ENCODE measurements around the gene TRPV4.

The TRPV4 gene

DNA sequence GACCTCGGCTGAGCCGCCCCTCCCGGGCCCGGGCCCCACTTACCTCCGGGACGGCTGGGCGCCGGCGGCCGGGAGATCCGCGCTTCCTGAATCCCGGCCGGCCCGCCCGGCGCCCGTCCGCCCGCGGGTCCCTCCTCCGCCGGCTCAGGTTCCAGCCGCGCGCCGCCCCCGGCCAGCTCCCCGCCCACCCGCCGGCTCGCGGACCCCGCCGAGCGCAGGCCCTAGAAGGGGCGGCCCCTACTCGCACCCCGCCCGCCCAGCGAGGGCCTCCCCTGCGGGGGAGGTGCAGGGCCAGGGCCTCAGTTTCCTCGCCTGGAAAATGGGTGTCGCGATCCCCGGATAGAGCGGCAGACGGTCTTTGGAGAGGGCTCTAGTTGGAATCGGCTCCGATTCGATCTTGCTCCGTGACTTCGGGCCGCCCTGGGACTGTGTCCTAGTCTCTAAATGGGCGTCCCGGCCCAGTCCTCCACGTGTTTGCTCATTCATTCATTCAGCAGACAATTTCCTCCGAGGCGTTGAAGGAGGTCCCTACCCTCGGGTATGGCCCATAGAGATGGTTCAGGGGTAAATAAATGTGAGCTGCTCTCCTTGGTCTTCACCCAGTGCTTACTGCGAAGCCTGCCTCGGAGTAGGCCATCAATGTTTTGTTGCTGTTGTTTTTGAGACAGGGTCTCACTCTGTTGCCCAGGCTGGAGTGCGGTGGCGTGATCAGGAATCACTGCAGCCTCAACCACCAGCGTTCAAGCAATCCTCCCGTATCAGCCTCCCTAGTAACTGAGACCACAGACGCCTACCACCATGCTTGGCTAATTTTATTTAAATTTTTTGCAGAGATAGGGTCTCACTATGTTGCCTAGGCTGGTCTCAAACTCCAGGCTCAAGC lies at the start of gene TRPV4:
TRPV4 (minus strand) TSS at position 92 of the 883 bp plus-strand sequence. CDS start 18,602 bp downstream, outside the sequence.
- Histone ChIP-seq H3K36me3 (ENCODE audit: control insufficient read depth, low read depth, low read length) (no peaks in the 10 kb centered on the region), H3K4me3 (ENCODE audit: low read length) (peak within 1 kb of the TSS; percentile 46), H3K9ac (ENCODE audit: low read length) (no peak within 1 kb of the TSS), H3K4me1 (ENCODE audit: control insufficient read depth, low read depth, low read length) (no peaks in the 10 kb centered on the region), H3K9me3 (ENCODE audit: control insufficient read depth, low read depth, low read length) (no peaks in the 10 kb centered on the region), H3K27ac (ENCODE audit: low read length) (no peak within 1 kb of the TSS), H3K27me3 (ENCODE audit: control insufficient read depth, insufficient read depth, low read length) (peaks cover 4% of the 10 kb centered on the region)

DNA sequence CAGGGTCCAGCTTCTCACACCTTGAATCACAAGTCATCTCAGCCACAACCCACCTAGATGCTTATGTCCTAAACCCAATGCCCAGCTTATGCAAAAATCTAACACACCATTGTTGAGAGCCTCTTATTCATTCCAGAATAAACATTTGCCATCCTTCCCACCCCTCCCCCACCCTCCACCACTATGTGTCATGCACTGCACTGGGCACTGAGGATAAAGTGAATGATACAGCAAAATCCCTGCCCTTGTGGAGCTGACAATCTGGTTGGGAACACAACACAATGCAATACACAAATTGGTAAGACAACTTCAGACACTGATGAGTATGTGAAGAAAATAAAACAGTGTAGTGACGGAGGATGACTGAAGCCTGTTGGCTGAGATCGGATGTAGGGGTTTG lies 48.6 kb upstream of the TRPV4 start:
- Histone ChIP-seq H3K4me3 (ENCODE audit: low read length) (peak overlapping the region; percentile 78), H3K9me3 (ENCODE audit: control insufficient read depth, low read depth, low read length) (no peaks in the 10 kb centered on the region), H3K27me3 (ENCODE audit: control insufficient read depth, insufficient read depth, low read length) (peaks cover 8% of the 10 kb centered on the region), H3K4me1 (ENCODE audit: control insufficient read depth, low read depth, low read length) (peaks cover 21% of the 10 kb centered on the region), H3K9ac (ENCODE audit: low read length) (no peak overlapping the region), H3K27ac (ENCODE audit: low read length) (no peak overlapping the region), H3K36me3 (ENCODE audit: control insufficient read depth, low read depth, low read length) (no peaks in the 10 kb centered on the region)

DNA sequence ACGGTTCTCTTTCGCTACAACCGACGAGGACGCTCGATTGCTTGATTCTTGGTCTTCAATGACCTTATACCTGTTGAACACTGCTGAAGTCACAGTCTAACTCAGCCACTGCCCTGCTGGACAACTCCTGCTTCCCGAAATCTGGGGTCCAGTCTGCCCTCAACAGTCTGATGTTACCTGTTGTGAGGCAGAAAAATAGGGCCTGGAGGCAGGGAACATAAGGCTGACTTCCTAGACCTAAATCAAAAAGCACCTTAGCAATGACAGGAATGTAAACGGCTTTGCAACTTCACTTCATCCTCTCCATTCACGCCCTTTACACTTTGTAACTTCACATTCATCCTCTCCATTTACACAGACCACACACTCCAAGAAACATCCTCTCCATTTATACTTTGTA lies 47.7 kb upstream of the TRPV4 start:
- no peak overlapping the region for H3K27ac ChIP-seq (ENCODE audit: low read length)
- peaks cover 8% of the 10 kb centered on the region for H3K27me3 ChIP-seq (ENCODE audit: control insufficient read depth, insufficient read depth, low read length)
- no peaks in the 10 kb centered on the region for H3K36me3 ChIP-seq (ENCODE audit: control insufficient read depth, low read depth, low read length)
- no peaks in the 10 kb centered on the region for H3K9me3 ChIP-seq (ENCODE audit: control insufficient read depth, low read depth, low read length)
- peaks cover 21% of the 10 kb centered on the region for H3K4me1 ChIP-seq (ENCODE audit: control insufficient read depth, low read depth, low read length)
- peak overlapping the region; percentile 49 for H3K9ac ChIP-seq (ENCODE audit: low read length)
- peak overlapping the region; percentile 78 for H3K4me3 ChIP-seq (ENCODE audit: low read length)

DNA sequence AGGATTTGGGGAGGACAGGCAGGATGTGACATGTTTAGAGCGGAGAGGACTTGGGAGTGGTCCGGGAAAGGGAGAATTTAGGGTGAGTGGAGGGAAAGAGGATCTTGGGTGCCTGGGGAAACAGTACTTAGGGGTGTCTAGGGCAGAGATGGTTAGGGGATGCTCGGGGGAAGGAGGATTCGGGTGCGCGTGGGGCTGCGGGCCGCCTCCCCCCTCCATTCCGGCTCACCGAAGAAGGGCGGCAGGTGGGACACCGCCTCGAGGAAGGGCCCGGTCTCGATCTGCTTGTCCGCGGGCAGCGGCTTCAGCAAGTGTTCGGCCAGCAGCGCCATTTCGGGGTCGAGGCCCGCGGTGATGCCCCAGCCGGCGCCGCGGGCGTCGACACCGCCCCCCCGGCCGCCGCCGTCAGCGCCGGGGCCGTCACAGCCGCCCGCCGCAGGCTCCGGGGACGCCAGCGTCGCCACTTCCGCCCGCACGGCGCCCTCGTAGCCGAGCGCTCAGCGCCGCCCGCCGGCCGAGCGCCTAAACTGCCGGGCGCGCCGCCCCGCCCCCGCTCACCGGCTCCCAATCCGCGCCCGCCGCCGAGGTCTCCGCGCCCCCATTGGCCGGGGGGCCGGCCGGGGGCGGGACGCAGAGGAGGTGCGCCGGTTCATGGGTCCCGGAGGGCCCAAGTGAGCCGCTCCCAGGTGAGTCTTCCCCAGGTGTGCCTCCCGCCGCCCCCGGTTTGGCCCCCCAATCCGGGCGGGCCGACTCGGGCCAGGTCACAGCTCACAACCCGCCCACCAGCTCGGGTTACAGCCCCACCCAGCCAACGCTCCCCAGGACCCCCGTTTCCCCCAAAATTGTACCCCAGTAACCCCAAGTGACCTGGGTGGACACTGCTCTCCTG lies 47.1 kb upstream of the TRPV4 start, which contains the start of gene GLTP:
GLTP (minus strand) TSS at position 499 of the 889 bp plus-strand sequence; CDS start at position 332, 167 bp downstream.
- Histone ChIP-seq H3K4me3 (ENCODE audit: low read length) (peak within 1 kb of the TSS; percentile 89), H3K36me3 (ENCODE audit: control insufficient read depth, low read depth, low read length) (no peaks in the 10 kb centered on the region), H3K27ac (ENCODE audit: low read length) (no peak within 1 kb of the TSS), H3K4me1 (ENCODE audit: control insufficient read depth, low read depth, low read length) (peaks cover 21% of the 10 kb centered on the region), H3K9me3 (ENCODE audit: control insufficient read depth, low read depth, low read length) (no peaks in the 10 kb centered on the region), H3K9ac (ENCODE audit: low read length) (peak within 1 kb of the TSS; percentile 49), H3K27me3 (ENCODE audit: control insufficient read depth, insufficient read depth, low read length) (peaks cover 8% of the 10 kb centered on the region)

DNA sequence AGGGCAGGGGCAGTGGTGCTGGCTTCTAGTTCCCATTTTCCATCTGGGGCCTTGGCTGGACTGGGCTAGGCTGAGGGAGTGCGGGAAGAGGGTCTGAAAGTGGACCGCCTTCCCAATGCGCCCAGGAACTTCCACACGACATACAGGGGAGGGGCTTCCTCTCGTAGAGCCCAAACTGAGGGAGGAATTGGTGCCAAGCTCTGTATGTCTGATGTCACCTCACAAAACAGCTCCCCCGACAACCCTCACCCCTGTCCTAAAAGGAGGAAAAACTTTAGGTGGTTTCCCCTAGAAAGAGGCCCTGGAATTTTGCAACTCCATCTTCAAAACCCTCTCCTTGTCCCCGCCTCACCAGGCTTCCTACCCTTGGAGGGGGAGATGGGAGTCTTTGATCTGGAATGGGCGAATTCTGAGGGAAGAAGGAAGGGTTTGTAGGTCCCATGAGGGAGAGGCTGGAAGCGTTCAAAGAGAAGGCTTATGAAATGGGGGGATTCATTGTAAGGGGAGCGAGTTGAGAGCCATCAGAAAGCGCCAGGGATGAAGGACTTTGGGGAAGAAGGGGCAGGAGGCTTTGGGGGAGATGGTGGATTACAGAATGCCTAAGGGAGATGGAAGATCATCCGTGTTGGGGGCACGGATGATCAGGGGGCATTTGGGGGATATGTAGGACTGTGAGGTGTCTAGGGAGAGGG lies 46.3 kb upstream of the TRPV4 start:
- peak overlapping the region; percentile 89 for H3K4me3 ChIP-seq (ENCODE audit: low read length)
- peaks cover 8% of the 10 kb centered on the region for H3K27me3 ChIP-seq (ENCODE audit: control insufficient read depth, insufficient read depth, low read length)
- no peak overlapping the region for H3K27ac ChIP-seq (ENCODE audit: low read length)
- H3K4me1 ChIP-seq (ENCODE audit: control insufficient read depth, low read depth, low read length): peaks cover 21% of the 10 kb centered on the region
- no peaks in the 10 kb centered on the region for H3K9me3 ChIP-seq (ENCODE audit: control insufficient read depth, low read depth, low read length)
- peak overlapping the region; percentile 47 for H3K9ac ChIP-seq (ENCODE audit: low read length)
- H3K36me3 ChIP-seq (ENCODE audit: control insufficient read depth, low read depth, low read length): no peaks in the 10 kb centered on the region

DNA sequence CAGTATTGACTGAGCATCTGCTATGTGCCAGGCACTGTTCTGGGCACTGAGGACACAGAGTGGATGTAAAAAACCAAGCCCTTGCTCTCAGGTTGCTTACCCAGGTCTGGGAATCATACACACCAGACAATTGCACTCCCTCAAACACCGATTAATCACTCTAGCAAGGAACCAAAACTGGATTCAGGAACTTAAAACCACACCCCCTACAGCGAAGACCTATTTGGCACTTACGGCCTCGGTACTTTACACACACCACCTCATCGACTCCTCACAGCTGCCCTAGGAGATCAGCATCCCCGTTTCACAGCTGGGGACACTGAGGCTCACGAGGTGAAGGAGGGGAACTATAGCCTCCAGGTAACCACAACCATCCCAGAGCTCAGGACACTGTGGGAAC lies 45.6 kb upstream of the TRPV4 start:
- Histone ChIP-seq H3K4me3 (ENCODE audit: low read length) (peak overlapping the region; percentile 89), H3K36me3 (ENCODE audit: control insufficient read depth, low read depth, low read length) (no peaks in the 10 kb centered on the region), H3K9ac (ENCODE audit: low read length) (no peak overlapping the region), H3K27ac (ENCODE audit: low read length) (no peak overlapping the region), H3K9me3 (ENCODE audit: control insufficient read depth, low read depth, low read length) (no peaks in the 10 kb centered on the region), H3K4me1 (ENCODE audit: control insufficient read depth, low read depth, low read length) (peaks cover 21% of the 10 kb centered on the region), H3K27me3 (ENCODE audit: control insufficient read depth, insufficient read depth, low read length) (peaks cover 8% of the 10 kb centered on the region)

DNA sequence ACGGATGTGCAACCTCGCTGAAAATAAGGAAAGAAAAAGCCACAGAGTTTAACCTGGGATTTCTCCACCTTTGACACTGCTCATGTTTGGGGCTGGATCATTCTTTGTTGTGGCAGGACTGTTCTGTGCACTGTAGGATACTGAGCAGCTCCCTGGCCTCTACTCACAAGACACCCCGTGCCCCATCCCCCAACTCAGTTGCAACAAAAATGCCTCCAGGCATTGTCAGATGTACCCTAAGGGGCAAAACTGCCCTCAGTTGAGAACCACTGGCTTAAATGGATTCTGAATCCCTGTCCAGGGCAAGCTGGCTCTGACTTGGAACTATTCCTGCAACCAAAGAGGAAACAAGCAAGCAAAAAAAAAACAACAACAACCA lies 45.0 kb upstream of the TRPV4 start:
- H3K36me3 ChIP-seq (ENCODE audit: control insufficient read depth, low read depth, low read length): no peaks in the 10 kb centered on the region
- peaks cover 8% of the 10 kb centered on the region for H3K27me3 ChIP-seq (ENCODE audit: control insufficient read depth, insufficient read depth, low read length)
- peaks cover 21% of the 10 kb centered on the region for H3K4me1 ChIP-seq (ENCODE audit: control insufficient read depth, low read depth, low read length)
- H3K9me3 ChIP-seq (ENCODE audit: control insufficient read depth, low read depth, low read length): no peaks in the 10 kb centered on the region
- H3K4me3 ChIP-seq (ENCODE audit: low read length): no peak overlapping the region
- no peak overlapping the region for H3K27ac ChIP-seq (ENCODE audit: low read length)
- H3K9ac ChIP-seq (ENCODE audit: low read length): no peak overlapping the region

DNA sequence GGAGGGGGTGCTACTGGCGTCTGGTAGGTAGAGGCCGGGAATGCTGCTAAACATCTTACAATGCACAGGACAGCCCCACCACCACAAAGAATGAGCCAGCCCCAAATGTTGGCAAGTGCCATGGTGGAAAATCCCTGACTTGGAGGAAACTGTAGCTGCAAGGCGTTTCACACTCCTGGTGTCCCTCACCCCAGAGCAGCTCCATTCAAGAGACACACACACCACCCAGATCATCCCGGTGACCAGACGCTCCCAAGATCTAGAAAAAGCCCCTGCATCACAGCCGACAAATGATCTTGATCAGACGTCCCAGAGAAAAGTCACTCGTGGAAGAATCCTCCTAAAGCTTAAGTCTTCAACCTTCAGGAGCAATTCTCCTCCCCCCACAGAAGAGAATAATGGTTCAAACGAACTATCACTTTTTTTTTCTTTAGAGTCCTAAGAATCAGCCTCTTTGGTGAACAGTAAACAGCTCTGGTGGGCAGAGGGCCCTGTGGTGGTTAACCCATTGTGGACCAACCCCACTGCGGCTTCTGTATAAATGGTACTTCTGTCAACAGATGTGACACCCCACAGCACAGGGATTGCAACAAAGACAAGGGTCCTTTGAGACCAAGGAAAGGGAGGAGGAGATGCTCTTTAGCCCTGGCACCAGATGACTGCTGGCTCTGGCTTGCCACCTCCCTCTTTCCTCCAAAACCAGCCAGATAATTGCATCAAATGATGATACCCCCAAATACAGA lies 44.5 kb upstream of the TRPV4 start:
- peaks cover 21% of the 10 kb centered on the region for H3K4me1 ChIP-seq (ENCODE audit: control insufficient read depth, low read depth, low read length)
- no peak overlapping the region for H3K27ac ChIP-seq (ENCODE audit: low read length)
- H3K9ac ChIP-seq (ENCODE audit: low read length): no peak overlapping the region
- no peaks in the 10 kb centered on the region for H3K36me3 ChIP-seq (ENCODE audit: control insufficient read depth, low read depth, low read length)
- H3K27me3 ChIP-seq (ENCODE audit: control insufficient read depth, insufficient read depth, low read length): peaks cover 8% of the 10 kb centered on the region
- H3K4me3 ChIP-seq (ENCODE audit: low read length): no peak overlapping the region
- H3K9me3 ChIP-seq (ENCODE audit: control insufficient read depth, low read depth, low read length): no peaks in the 10 kb centered on the region

DNA sequence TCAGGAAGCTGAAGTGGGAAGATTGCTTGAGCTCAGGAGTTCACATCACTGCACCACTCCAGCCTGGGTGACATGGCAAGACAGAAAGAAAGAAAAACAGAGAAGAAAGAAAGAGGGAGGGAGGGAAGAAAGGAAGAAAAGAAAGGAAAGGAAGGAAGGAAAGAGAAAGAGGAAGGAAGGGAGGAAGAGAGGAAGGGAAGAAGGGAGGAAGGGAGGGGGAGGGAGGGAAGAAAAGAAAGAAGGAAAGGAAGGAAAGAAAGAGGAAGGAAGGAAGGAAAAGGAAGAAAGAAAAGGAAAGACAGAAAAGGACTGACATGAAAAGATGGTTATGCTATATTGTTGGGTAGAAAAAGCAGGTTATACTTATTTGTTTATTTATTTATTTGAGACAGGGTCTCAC lies 43.2 kb upstream of the TRPV4 start:
- Histone ChIP-seq H3K27ac (ENCODE audit: low read length) (no peak overlapping the region), H3K4me1 (ENCODE audit: control insufficient read depth, low read depth, low read length) (peaks cover 15% of the 10 kb centered on the region), H3K27me3 (ENCODE audit: control insufficient read depth, insufficient read depth, low read length) (peaks cover 8% of the 10 kb centered on the region), H3K4me3 (ENCODE audit: low read length) (no peak overlapping the region), H3K9ac (ENCODE audit: low read length) (no peak overlapping the region), H3K9me3 (ENCODE audit: control insufficient read depth, low read depth, low read length) (no peaks in the 10 kb centered on the region), H3K36me3 (ENCODE audit: control insufficient read depth, low read depth, low read length) (no peaks in the 10 kb centered on the region)

DNA sequence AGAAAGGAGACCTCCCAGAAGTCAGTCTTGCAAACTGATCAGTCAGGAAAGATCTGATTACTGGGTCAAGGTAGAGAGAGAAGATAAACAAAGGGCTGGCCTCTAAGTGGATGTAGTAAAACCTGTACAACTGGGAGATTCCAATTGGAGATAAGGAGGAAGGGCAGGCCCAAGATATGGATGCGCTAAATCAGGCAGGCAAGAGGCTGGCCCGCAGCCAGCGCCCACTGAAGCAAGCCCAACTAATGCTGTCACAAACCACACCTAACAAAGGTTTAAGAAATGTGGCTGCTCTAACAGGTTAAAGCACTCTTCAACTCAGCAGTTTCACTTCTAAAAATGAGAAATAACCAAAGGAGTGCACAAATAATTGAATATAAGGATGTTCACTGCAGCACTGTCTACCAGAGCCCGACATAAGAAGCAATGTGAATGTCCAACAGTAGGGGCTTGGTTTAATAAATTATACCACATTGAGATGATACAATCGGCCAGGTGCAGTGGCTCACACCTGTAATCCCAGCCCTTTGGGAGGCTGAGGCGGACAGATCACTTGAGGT lies 42.5 kb upstream of the TRPV4 start:
- Histone ChIP-seq H3K9me3 (ENCODE audit: control insufficient read depth, low read depth, low read length) (no peaks in the 10 kb centered on the region), H3K36me3 (ENCODE audit: control insufficient read depth, low read depth, low read length) (no peaks in the 10 kb centered on the region), H3K9ac (ENCODE audit: low read length) (no peak overlapping the region), H3K4me3 (ENCODE audit: low read length) (no peak overlapping the region), H3K27ac (ENCODE audit: low read length) (no peak overlapping the region), H3K27me3 (ENCODE audit: control insufficient read depth, insufficient read depth, low read length) (peaks cover 8% of the 10 kb centered on the region), H3K4me1 (ENCODE audit: control insufficient read depth, low read depth, low read length) (peaks cover 8% of the 10 kb centered on the region)
